HG03442 (cell line): ENCODE results near the gene C4orf33.
"Not testable (repeated sequence)": the region's sequence is repeated elsewhere in the genome, so short reads cannot be mapped to it uniquely, and the experiment has no call there.

Source experiments
- ATAC-seq: cut with Tn5 transposase; IDR thresholded peaks from one replicate; pipeline ENCODE4 v1.9.1; 2021; ENCODE audit warnings: mild to moderate bottlenecking, moderate library complexity; ENCODE audit not compliant: unreplicated experiment

C4orf33 gene

GRCh38 chr4:129126614-129127013, 30.7 kb downstream of the C4orf33 start:
- not testable (repeated sequence) for ATAC-seq

DNA sequence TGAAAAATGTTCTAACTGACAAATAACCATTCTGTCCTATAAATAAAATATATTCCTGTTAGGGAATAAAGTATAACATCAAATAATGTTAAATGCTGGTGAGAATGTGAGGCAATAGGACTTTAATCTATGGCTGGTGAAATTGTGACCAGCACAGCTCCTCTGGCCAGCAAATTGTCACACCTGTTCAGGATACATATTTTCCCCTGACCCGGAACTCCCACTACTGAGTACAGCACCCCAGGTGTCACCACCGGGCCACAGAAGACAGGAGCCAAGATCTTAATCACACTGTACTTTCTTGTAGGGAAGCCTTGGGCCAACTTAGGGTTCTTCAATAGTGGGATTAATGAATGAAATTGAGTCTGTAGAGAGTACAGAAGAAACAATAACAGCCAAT, 33.2 kb downstream of the C4orf33 start:
- no peak for ATAC-seq

DNA sequence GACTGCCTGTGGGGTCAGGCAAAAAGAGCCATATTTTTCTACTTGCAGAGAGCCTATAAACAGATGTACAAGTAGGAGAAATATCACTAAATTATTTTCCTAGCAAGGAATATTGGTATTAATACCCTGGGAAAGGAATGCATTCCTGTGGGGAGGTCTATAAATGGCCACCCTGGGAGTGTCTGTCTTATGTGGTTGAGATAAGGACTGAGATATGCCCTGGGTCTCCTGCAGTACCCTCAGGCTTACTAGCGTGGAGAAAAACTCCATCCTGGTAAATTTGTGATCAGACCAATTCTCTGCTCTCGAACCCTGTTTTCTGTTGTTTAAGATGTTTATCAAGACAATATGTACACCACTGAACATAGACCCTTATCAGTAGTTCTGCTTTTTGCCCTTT, 35.4 kb downstream of the C4orf33 start:
- ATAC-seq = no peak

GRCh38 chr4:129136433-129136832, 40.5 kb downstream of the C4orf33 start:
- ATAC-seq = no peak

GRCh38 chr4:129138810-129139496, 43.0 kb downstream of the C4orf33 start:
- no peak for ATAC-seq

DNA sequence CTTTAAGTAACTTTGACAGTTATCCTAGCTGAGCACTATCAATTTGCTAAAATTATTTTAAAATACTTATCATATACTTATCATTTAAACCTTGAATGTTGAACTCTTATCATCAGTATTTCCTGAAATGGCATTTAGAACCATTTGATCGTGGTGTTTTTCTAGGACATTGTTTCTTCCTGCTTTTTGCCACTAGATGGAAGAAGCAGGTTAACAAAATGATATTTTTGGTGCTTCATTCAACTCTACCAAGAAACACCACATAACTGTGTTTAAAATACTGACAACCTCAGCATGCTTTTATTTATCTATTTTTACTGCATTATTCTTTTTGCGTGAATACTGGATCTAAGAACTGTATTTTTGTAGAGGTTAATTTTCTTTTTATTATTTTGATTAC, 44.6 kb downstream of the C4orf33 start:
- no peak for ATAC-seq

- no peak for ATAC-seq
Measured at GRCh38 chr4:129143359-129143758, 47.4 kb downstream of the C4orf33 start.

- no peak for ATAC-seq
Measured at GRCh38 chr4:129144755-129145206, 48.8 kb downstream of the C4orf33 start.

DNA sequence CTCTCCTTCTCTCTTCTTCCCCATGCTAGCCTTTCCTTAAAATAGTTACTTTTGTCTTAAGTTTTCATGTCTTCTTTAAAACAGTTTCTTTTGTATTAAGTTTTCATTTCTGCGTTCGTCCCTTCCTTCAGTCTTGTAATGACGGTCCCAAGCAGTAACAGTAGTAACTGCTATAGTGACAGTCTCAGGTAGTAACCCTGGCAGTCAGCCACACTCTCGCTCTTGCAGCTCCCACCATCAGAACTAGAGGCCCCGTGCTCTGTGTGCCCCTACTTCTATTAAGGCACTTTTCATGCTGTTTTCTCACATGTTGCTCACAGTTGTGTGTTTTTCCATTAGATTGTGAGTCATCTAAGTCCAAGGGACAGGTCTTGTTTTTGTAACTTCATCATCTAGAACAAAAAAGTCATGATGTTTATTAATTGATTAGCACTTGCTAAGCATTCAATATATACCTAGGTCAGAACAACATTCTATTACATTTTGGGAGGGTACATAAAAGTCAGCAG, 49.3 kb downstream of the C4orf33 start:
- ATAC-seq = no peak

DNA sequence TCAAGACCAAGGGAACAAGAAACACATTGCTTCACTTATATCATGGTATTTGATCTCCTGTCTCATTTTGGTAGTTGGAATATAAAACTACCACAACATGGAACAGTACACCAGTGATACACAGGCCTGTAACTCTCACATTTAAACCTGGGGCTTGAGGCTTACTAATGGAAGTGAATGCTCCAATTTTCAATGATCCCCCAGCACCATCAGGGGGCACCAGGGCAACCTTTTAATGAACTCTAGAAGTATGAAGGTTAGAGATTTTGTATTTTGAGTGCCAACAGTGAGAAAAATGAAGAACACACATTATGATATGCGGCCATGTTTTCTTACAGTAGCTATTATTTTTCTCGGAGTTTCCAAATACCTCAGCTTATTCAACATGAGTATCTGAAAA, 50.7 kb downstream of the C4orf33 start:
- no peak for ATAC-seq

DNA sequence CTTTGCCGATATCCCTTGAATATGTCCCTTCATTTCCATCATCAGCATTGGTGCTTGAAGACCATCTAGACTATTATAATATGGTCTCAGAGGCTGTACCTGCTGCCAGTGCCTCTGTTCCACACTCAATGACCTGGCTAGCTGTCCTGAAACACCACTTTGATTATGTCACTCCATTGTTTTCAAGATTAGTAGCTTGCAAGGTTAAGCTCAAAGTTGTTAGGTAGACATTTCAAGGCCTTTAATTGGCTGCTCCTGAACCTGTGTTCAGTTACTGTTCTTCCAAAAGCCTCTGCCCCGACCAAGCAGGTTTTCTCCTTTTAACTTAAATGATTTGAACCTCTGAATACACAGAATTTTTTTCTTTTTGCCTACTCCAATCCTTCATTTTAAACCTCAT, 52.9 kb downstream of the C4orf33 start:
- no peak for ATAC-seq

- no peak for ATAC-seq
Measured at GRCh38 chr4:129149906-129150305, 54.0 kb downstream of the C4orf33 start.

DNA sequence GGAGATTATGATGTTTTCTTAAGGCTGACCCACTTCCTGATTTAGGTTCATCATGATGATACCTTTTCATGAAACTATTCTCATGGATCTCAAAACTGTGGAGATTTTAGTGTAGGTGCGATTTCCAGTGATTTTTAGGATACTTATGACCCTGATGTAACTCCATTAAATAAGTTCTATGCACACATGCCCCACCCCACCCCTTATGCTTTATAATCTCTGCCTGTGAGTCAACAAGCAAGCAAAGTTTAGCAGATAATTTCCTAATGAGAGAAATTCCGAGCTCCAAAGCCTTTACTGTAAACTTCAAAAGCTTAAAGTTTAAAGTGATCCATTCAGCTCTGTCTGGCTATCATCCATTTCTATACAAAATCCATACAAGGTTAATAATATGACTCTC, 56.4 kb downstream of the C4orf33 start:
- no peak for ATAC-seq

GRCh38 chr4:129153700-129154099, 57.7 kb downstream of the C4orf33 start:
- ATAC-seq = no peak

- ATAC-seq = no peak
Measured at GRCh38 chr4:129162450-129162849, 66.5 kb downstream of the C4orf33 start.

- ATAC-seq = no peak
Measured at GRCh38 chr4:129163427-129163826, 67.5 kb downstream of the C4orf33 start.

DNA sequence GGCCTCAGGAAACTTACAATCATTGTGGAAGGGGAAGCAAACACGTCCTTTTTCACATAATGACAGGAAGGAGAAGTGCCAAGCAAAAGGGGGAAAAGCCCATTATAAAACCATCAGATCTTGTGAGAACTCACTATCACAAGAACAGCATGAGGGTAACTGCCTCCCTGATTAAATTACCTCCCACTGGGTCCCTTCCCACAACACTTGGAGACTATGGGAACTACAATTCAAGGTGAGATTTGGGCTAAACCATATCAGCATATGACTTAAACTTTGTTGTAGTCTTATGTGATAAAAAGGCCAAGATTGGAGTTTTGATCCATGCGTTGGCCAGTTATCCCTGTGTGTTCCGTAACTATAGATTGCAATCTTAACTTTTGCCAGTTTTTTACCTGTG, 68.3 kb downstream of the C4orf33 start:
- ATAC-seq = no peak
